GM12865 (cell line): ENCODE data around the gene SEMA3A.

ENCODE experiments used
- DNase-seq: peaks from one replicate; pipeline ENCODE4 v3.0.0; 2010; ENCODE audit warnings: low read depth
- H3K4me3 ChIP-seq: 2 replicates; pipeline ENCODE4 v1.5.1; 2011; ENCODE audit warnings: mild to moderate bottlenecking, low read depth, low read length, control low read depth
- TF ChIP-seq, protein P1 (sequence below): IDR thresholded peaks from 2 replicates; pipeline ENCODE4 v1.5.1; 2011; ENCODE audit warnings: low read length, control low read depth, low read depth, inconsistent platforms; ENCODE audit not compliant: insufficient read depth; ENCODE audit errors: missing control alignments

The SEMA3A gene

DNA sequence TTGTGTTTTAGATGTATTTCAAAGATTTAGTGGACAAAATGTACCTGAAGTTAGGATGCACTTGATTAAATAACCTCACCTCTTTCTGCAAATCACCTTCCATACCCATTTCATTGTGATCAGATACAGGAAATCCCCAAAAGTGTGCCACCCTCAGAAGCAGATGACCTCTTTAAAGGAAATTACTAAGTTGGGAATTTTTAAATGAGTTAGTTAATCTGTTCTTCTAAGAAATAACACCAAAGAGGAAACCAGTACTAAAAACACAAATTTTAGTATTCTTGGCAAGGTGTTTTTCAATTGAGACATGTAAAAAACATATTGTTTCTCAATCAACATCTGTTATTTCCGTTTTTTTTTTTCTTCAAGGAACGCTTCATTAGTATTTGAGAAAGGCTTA is 4.6 kb upstream of the SEMA3A start:
- no peak for DNase-seq
- TF ChIP-seq, protein P1, sequence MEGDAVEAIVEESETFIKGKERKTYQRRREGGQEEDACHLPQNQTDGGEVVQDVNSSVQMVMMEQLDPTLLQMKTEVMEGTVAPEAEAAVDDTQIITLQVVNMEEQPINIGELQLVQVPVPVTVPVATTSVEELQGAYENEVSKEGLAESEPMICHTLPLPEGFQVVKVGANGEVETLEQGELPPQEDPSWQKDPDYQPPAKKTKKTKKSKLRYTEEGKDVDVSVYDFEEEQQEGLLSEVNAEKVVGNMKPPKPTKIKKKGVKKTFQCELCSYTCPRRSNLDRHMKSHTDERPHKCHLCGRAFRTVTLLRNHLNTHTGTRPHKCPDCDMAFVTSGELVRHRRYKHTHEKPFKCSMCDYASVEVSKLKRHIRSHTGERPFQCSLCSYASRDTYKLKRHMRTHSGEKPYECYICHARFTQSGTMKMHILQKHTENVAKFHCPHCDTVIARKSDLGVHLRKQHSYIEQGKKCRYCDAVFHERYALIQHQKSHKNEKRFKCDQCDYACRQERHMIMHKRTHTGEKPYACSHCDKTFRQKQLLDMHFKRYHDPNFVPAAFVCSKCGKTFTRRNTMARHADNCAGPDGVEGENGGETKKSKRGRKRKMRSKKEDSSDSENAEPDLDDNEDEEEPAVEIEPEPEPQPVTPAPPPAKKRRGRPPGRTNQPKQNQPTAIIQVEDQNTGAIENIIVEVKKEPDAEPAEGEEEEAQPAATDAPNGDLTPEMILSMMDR: no peak
- H3K4me3 ChIP-seq: no peak overlapping the region

- TF ChIP-seq, protein P1: no peak
- H3K4me3 ChIP-seq: no peak overlapping the region
- no peak for DNase-seq
Measured at GRCh38 chr7:84196084-84196503, 1.5 kb upstream of the SEMA3A start.

DNA sequence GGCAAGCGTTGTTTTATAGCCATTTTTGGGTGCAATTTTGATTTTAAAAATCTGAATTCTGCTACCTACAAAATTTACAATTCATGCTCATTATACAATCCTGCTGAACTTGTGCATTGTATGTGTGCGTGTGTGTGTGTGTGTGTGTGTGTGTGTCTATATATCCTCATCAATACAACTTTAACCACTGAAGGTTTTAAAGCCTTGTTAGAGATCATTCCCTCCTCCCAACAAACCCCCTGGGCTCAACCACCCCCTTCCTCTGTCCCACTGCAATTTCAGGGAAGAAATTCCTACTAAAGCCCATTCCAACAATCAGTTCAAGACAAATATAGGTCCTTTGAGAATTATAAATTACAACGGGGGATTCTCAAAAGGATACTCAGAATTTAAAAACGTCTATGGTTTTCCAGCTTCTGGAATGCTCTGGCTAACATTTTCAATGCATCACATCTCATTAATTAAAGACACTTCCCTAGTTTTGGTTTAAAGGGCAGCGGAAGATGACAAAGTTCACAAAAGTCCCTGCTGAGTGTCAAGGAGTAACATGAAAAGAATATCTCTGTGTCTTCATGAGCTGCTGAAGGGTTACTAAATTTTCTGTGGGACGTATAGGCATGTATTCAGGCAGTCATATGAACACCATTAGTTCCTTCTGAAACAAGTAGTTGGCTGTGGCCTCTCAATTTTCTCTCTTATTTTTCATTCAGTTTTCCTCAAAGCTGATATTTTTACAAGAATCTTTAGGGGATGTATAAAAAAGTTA is 889 bp upstream of the SEMA3A start:
- H3K4me3 ChIP-seq: peak overlapping the region; percentile 48

DNA sequence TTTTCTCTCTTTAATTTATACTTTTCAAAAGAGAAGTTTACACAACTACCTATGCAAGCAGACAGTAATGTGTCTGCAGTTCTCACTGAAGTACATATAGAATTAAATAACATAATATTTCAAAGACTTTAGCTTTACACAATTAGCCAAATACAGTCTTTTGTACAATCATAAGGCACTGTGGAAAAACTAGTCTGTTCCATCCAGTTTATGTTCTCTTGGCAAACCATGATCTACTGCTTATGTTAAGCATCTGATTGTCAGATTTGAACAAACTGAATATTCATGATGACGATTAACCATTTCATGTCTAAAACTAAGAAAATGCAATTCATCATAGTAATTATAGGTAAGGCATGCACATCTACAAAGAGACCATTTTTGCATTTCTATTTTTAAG is 842 bp downstream of the SEMA3A start:
- peak overlapping the region; percentile 48 for H3K4me3 ChIP-seq
- TF ChIP-seq, protein P1: no peak
- DNase-seq: no peak

More for the DNA sequence above, 889 bp upstream of the SEMA3A start:
- TF ChIP-seq, protein P1: no peak
- DNase-seq: no peak

GRCh38 chr7:84191842-84192241 is 2.7 kb downstream of the SEMA3A start:
- no peak overlapping the region for H3K4me3 ChIP-seq
- TF ChIP-seq, protein P1: no peak
- no peak for DNase-seq

DNA sequence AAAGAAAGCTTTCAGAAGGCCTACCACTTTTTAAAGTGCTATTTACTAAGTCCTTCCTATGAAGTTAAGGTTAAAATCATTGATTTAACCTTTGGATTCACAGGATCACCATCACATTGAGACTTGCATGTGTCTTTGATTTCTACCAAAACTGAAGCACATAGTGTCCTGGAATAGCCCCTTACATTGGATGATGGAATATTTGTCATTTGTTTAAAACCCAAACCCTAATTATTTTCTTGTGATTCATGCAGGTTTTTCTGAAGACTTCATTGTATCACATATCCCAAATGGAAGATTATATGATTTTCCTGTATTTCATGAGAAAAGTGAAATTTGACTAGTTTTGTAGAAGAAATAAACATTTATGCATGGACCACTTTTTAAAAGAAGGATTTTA is 3.3 kb downstream of the SEMA3A start:
- DNase-seq: no peak
- H3K4me3 ChIP-seq: no peak overlapping the region
- TF ChIP-seq, protein P1: no peak
